Astrocyte of the cerebellum (primary cell): Measurements from ENCODE around the gene CMIP.

ENCODE experiments used
- DNase-seq: peaks from one replicate; pipeline ENCODE4 v3.0.0-alpha.2; 2011; ENCODE audit warnings: low read depth
- H3K4me3 ChIP-seq: 2 replicates; pipeline ENCODE4 v1.5.1; 2011; ENCODE audit warnings: mild to moderate bottlenecking, low read depth, low read length, moderate library complexity
- in situ Hi-C: cut with HindIII; loops from 2 replicates; pipeline ENCODE4 v1.10.0; 2017; ENCODE audit warnings: low sequenced_read_pairs
- TF ChIP-seq, protein P1 (sequence below): IDR thresholded peaks from 2 replicates; pipeline ENCODE4 v1.5.1; 2012; ENCODE audit warnings: low read length, low read depth, moderate library complexity, mild to moderate bottlenecking; ENCODE audit errors: missing control alignments

The CMIP gene

DNA sequence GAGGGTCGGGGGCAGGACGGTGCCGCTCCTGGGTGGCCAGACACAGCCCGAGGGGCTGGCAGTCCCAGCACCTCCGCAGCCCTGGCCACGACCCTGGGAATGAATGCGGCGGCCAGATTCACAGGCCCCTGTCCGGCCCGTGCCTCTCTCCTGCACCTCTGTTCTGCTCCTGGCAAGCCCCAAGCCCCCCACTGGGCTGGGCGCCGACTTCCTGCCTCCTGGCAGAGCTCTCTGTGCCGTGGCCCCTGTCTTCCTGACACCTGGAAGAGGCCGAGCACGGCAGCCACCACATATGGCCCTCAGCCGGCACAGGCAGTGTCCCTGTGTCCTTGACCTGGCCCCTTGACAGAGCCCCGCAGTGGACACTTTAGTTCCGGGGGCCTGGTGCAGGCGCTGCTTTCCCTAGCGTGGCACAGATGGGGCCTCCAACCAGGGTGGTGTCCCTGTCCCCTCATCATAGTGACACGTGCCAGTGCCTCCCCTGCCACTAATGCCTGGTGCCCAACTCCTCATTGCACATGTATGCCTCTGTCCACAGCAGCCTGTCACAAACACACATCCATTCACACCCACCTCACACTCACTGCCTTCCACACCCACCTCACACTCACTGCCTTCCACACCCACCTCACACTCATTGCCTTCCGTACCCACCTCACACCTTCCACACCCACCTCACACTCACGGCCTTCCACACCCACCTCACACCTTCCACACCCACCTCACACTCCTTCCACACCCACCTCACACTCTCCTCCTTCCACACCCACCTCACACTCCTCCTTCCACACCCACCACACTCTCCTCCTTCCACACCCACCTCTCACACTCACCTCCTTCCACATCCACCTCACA, 223.9 kb downstream of the CMIP start:
- no peak for DNase-seq
- TF ChIP-seq, protein P1, sequence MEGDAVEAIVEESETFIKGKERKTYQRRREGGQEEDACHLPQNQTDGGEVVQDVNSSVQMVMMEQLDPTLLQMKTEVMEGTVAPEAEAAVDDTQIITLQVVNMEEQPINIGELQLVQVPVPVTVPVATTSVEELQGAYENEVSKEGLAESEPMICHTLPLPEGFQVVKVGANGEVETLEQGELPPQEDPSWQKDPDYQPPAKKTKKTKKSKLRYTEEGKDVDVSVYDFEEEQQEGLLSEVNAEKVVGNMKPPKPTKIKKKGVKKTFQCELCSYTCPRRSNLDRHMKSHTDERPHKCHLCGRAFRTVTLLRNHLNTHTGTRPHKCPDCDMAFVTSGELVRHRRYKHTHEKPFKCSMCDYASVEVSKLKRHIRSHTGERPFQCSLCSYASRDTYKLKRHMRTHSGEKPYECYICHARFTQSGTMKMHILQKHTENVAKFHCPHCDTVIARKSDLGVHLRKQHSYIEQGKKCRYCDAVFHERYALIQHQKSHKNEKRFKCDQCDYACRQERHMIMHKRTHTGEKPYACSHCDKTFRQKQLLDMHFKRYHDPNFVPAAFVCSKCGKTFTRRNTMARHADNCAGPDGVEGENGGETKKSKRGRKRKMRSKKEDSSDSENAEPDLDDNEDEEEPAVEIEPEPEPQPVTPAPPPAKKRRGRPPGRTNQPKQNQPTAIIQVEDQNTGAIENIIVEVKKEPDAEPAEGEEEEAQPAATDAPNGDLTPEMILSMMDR, result no peak
- no peak overlapping the region for H3K4me3 ChIP-seq
- in situ Hi-C loops, result no loop called here

DNA sequence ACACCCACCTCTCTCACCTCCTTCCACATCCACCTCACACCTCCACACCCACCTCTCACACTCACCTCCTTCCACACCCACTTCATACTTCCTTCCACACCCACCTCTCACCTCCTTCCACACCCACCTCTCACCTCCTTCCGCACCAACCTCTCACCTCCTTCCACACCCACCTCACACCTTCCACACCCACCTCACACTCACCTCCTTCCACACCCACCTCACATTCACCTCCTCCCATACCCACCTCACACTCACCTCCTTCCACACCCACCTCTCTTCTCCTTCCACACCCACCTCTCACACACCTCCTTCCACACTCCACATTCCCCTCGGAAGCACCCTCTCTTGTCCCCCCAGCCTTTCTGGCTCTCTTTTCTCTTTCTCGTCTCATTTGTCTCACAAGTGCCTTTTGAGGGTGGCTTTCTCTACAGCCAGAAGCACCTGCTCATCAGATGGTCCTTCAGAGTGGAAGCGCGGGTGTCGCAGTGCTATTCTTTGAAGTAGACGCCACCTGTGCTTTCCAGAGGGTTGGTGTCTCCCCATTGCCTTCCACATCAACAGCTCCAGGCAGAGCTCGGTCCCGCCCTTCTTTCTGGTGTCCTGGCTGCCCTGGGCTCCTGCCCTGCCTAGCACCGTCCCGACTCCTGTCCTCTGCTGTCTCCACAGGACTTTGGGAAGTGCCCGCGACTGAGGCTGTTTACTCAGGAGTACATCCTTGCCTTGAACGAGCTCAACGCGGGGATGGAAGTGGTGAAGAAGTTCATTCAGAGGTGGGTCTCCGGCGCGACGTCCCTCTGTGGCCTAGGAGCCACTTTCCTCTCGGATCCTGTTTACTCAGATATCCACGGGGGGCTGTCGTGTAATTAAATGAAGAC, 225.1 kb downstream of the CMIP start:
- H3K4me3 ChIP-seq, result no peak overlapping the region
- TF ChIP-seq, protein P1, result no peak
- DNase-seq, result no peak
- in situ Hi-C loops, result no loop called here

DNA sequence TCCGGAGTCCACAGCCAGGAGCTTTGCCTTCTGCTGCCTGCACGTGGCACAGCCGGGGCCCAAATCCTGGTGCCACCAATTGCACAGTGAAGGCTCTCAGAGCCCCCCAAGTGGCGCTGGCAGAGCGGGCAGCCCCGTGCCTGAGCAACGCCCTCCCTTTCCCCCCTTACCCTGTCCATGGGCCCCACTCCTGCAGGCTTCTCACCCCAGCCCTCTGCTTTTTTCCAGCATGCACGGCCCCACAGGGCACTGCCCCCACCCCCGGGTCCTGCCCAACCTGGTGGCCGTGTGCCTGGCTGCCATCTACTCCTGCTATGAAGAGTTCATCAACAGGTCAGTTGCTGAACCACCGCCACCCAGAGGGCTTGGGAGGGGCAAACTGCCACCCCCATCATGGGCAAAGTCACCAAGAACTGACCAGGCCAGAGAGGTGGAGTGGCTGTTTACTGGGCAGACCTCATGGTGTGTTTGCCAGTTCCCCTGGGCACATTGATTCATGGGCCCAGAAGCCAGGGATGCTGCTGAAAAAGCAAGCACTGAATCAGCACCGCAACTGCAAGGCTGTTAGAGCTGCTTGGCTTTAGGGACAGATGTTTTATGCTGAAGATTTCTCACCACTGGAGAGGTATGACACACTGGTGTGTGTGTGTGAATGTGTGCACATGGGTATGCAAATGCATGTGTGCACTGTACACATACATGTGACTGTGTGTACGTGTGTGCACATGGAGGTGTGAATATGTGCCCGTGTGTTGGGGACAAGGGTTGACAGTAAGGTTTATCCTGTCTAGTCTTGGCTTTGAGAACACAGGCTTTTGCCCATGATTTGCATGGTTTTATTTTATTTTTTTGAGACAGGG, 227.4 kb downstream of the CMIP start:
- in situ Hi-C loops, result no loop called here
- TF ChIP-seq, protein P1, result no peak
- DNase-seq, result no peak
- H3K4me3 ChIP-seq, result no peak overlapping the region

DNA sequence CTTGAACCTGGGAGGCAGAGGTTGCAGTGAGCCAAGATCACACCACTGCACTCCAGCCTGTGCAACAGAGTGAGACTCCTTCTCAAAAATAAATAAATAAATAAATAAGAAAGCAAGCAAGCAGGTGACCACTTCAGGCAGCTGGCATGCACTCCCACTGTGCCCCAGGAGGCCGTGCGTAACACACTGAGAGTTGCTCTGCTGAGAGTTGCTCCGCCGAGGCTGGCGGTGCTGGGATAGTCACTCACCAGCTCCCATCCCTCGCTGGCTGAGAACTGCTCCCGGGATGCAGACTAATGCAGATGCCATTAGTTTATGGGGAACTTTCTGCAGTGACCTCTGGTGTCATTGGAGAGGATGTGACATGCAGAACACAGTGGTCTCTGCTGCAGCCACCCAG, 228.8 kb downstream of the CMIP start:
- H3K4me3 ChIP-seq, result no peak overlapping the region
- TF ChIP-seq, protein P1, result no peak
- no peak for DNase-seq
- in situ Hi-C loops, result no loop called here

DNA sequence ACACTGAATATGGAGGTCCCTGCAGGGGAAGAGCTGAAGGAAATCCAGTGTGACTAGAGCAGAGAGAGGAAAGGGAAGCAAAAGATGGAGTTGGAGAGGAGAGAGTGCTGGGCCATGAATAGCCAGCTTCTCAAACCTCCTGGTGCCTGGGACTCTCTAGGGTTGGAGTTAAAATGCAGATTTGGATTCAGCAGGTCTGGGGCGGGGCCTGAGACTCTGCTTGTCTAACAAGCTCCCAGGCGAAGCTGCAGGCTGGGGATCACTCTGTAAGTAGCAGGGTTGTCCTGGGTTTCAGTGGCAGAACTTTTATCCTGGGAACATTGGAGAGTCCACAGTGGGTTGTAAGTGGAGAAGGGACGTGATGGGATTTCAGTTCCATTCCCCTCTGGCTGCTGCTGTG, 231.1 kb downstream of the CMIP start:
- in situ Hi-C loops, result no loop called here
- DNase-seq, result no peak
- H3K4me3 ChIP-seq, result no peak overlapping the region
- TF ChIP-seq, protein P1, result no peak
